Measurements from ENCODE around the gene CD209. TPM values are rescaled to one million over a fixed set of nuclear protein-coding genes. Genes with fewer than 3 reads are reported as not detected.

Gene CD209
- total and polyA plus RNA-seq, 4 donors, result 0.57 to 3.3 (median 1.8) TPM

GRCh38 chr19:7698583-7698982, 48.8 kb downstream of the CD209 start:
- Histone ChIP-seq H3K27me3 (ENCODE audit: control insufficient read depth in 3 of 3, insufficient read depth in 3 of 3, low read length in 2 of 3) (peaks cover 0 to 4% (median 3%) of the 10 kb centered on the region in 3 donors), H3K4me3 (no peak overlapping the region), H3K36me3 (ENCODE audit: control insufficient read depth in 4 of 4, insufficient read depth in 4 of 4, low read length in 4 of 4) (no peaks in the 10 kb centered on the region), H3K9ac (ENCODE audit: insufficient read depth in 1 of 2, low read length in 2 of 2) (no peak overlapping the region), H3K4me1 (ENCODE audit: control insufficient read depth in 5 of 5, insufficient read depth in 5 of 5, low read length in 5 of 5) (no peaks in the 10 kb centered on the region), H3K27ac (ENCODE audit: low read depth in 1 of 2, low read length in 1 of 2) (no peak overlapping the region), H3K9me3 (ENCODE audit: control insufficient read depth in 4 of 4, insufficient read depth in 3 of 4, low read length in 3 of 4) (peaks cover 0 to 1% (median 0%) of the 10 kb centered on the region in 4 donors)
- no peak for TF ChIP-seq CTCF (IDR thresholded peaks at IDR 0.05; ENCODE audit: control extremely low read depth, extremely low read depth)
- WGBS, 2 donors, result 35 to 49% methylated on average over 11 of the region's 11 CpGs
- DNase-seq (no peak), ATAC-seq (ENCODE audit: insufficient read depth, low FRiP score) (no peak)

GRCh38 chr19:7697721-7698287, 49.5 kb downstream of the CD209 start:
- WGBS, 2 donors, result 77 to 89% methylated on average over 10 of the region's 10 CpGs
- peaks cover 0 to 4% (median 3%) of the 10 kb centered on the region in 3 donors for H3K27me3 ChIP-seq (ENCODE audit: control insufficient read depth in 3 of 3, insufficient read depth in 3 of 3, low read length in 2 of 3)
- no peak for TF ChIP-seq CTCF (IDR thresholded peaks at IDR 0.05; ENCODE audit: control extremely low read depth, extremely low read depth)
- no peak overlapping the region for H3K4me3 ChIP-seq
- no peaks in the 10 kb centered on the region for H3K36me3 ChIP-seq (ENCODE audit: control insufficient read depth in 4 of 4, insufficient read depth in 4 of 4, low read length in 4 of 4)
- H3K27ac ChIP-seq (ENCODE audit: low read depth in 1 of 2, low read length in 1 of 2), result no peak overlapping the region
- no peak for ATAC-seq (ENCODE audit: insufficient read depth, low FRiP score)
- peaks cover 0 to 1% (median 0%) of the 10 kb centered on the region in 4 donors for H3K9me3 ChIP-seq (ENCODE audit: control insufficient read depth in 4 of 4, insufficient read depth in 3 of 4, low read length in 3 of 4)
- H3K4me1 ChIP-seq (ENCODE audit: control insufficient read depth in 5 of 5, insufficient read depth in 5 of 5, low read length in 5 of 5), result no peaks in the 10 kb centered on the region
- H3K9ac ChIP-seq (ENCODE audit: insufficient read depth in 1 of 2, low read length in 2 of 2), result no peak overlapping the region
- DNase-seq, result no peak

- no peak for TF ChIP-seq CTCF (IDR thresholded peaks at IDR 0.05; ENCODE audit: control extremely low read depth, extremely low read depth)
- Histone ChIP-seq H3K9ac (ENCODE audit: insufficient read depth in 1 of 2, low read length in 2 of 2) (no peak overlapping the region), H3K4me3 (no peak overlapping the region), H3K27ac (ENCODE audit: low read depth in 1 of 2, low read length in 1 of 2) (no peak overlapping the region), H3K9me3 (ENCODE audit: control insufficient read depth in 4 of 4, insufficient read depth in 3 of 4, low read length in 3 of 4) (peaks cover 0 to 8% (median 0%) of the 10 kb centered on the region in 4 donors), H3K4me1 (ENCODE audit: control insufficient read depth in 5 of 5, insufficient read depth in 5 of 5, low read length in 5 of 5) (no peaks in the 10 kb centered on the region), H3K36me3 (ENCODE audit: control insufficient read depth in 4 of 4, insufficient read depth in 4 of 4, low read length in 4 of 4) (no peaks in the 10 kb centered on the region), H3K27me3 (ENCODE audit: control insufficient read depth in 3 of 3, insufficient read depth in 3 of 3, low read length in 2 of 3) (peaks cover 0 to 7% (median 0%) of the 10 kb centered on the region in 3 donors)
- 53 to 61% methylated on average over 4 of the region's 4 CpGs for WGBS, 2 donors
- DNase-seq (no peak), ATAC-seq (ENCODE audit: insufficient read depth, low FRiP score) (no peak)
Observed at GRCh38 chr19:7694499-7694898, 52.8 kb downstream of the CD209 start.
